Retinal pigment epithelial cell (primary cell): ENCODE measurements around the gene FCER2.

Source experiments
- DNase-seq: peaks from one replicate; pipeline ENCODE4 v3.0.0-alpha.2; 2010; ENCODE audit warnings: low read depth
- H3K4me3 ChIP-seq: 2 replicates; pipeline ENCODE4 v1.5.1; 2011; ENCODE audit warnings: mild to moderate bottlenecking, low read length, control low read depth, moderate library complexity
- TF ChIP-seq, protein P1 (sequence below): conservative IDR thresholded peaks from 2 replicates; pipeline ENCODE4 v1.5.1; 2011; ENCODE audit warnings: low read depth, low read length, control low read depth, inconsistent platforms

FCER2 gene

DNA sequence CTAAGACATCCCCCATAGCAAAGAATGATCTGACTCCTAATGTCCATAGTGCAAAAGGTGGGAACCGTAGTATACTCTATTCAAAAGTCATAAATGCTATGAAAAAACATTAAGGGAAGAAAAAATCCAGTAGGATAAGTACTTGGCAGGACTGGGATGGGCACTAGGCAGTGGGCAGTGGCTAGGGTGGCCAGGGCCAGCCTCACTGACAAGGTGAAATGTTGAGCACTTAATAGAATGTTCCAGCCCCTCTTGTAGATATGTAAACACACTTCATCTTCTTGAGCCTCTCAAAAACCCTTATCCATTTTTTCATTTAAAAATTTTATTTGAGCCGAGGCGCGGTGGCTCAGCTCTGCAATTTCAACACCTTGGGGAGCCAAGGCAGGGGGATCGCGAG lies 31.4 kb upstream of the FCER2 start:
- H3K4me3 ChIP-seq: no peak overlapping the region
- TF ChIP-seq, protein P1, sequence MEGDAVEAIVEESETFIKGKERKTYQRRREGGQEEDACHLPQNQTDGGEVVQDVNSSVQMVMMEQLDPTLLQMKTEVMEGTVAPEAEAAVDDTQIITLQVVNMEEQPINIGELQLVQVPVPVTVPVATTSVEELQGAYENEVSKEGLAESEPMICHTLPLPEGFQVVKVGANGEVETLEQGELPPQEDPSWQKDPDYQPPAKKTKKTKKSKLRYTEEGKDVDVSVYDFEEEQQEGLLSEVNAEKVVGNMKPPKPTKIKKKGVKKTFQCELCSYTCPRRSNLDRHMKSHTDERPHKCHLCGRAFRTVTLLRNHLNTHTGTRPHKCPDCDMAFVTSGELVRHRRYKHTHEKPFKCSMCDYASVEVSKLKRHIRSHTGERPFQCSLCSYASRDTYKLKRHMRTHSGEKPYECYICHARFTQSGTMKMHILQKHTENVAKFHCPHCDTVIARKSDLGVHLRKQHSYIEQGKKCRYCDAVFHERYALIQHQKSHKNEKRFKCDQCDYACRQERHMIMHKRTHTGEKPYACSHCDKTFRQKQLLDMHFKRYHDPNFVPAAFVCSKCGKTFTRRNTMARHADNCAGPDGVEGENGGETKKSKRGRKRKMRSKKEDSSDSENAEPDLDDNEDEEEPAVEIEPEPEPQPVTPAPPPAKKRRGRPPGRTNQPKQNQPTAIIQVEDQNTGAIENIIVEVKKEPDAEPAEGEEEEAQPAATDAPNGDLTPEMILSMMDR: no peak
- DNase-seq: no peak

DNA sequence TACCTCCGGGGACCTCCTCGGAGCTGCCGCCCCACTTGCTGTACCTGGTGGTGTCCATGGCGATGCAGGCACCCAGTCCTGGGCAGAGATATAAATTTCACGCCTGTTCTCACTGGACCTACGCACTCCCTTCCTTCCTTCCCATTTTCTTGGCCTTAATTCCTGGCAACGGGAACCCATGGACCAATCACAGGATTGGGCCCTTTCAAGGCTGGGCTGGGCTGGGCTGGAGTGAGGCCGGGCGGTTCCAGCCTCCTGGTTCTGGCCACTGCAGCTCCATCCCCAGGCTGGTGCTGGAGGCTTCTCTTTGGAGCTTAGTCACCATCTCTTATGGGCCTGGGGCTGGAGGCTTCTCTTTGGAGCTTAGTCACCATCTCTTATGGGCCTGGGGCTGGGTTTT lies 30.1 kb upstream of the FCER2 start, which contains the start of gene CLEC4G:
Gene CLEC4G (minus strand): TSS at position 66 of the 400 bp plus-strand sequence. CDS start 8 bp downstream, at position 58.
- H3K4me3 ChIP-seq: no peak within 1 kb of the TSS
- TF ChIP-seq, protein P1: no peak
- DNase-seq: no peak

DNA sequence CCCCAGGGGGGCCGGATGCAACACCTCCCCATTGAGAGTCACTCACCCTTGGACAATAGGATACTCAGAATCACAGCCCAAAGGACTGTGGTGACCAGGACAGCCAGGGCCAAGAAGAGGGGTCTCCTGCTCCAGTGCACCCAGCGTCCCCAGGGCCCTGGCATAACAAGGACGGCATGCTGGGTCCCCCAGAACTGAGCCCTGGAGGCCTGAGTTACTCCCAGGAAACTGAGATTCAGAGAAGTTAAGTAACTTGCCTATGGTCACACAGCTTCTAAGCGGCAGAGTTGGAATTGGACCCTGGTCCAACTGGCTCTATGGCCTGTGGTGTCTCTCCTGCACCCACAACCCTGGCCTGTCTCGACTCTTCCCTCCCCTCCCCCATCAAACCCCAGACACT lies 29.7 kb upstream of the FCER2 start:
- no peak for DNase-seq
- TF ChIP-seq, protein P1: no peak
- H3K4me3 ChIP-seq: no peak overlapping the region

DNA sequence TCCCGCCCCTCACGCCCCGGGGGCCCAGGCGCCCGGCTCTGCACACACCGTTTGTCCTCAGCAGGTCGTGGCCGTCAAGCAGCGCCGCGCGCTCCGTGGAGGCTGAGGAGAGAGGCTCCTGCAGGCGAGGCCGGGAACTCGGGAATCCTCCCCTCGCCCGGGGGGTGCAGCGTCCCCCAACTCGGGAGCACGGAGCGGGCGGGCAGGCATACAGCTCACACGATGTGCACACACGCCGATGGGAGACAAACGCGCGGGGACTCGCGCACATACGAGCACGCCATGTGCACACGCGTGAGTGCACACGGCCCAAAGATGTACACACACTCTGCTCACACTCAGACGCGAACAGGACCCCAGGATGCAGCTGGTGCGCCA lies 29.3 kb upstream of the FCER2 start:
- TF ChIP-seq, protein P1: no peak
- no peak for DNase-seq
- no peak overlapping the region for H3K4me3 ChIP-seq

DNA sequence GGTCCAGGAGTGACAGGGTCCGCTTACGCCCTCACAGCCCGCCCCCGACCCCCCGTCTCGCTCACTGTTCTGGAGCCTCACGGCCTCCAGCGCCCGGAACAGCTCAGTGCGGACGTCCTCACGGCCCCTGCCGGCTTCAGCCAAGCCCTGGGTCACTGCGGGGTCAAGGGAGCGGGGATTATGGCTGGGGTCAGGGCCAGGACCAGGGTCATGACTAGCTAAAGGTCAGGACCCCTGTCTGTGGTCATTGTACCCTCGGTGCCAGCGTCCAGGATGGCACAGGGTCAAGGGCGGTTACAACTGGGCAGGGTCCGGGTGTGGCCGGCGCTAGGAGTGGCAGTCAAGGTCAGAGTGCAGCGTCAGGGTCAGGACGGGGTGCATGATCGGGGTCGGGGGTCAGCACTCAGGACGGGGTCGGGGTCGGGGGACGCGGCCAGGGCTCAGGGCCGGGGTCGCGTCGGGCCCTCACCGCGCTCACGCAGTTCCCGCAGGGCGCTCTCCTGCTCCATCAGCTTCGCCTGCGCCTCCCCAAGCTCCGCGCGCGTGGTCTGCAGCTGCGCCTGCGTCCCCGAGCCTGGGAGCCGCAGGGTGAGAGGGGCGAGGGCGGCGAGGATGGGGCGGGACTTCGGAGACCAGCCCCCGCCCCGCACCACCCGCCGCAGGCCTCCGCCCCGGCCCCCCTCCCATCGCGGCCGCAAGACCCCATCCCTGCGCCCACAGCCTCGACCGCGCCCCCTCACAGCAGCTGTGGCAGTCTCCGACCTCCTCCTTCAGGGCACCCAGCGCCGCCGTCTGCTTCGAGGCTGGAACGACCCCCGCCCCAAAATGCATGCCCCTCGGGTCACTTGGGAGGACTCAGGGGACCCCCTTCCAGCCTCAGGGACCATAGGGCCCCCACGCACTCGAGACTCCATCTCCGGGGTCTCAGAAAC lies 28.6 kb upstream of the FCER2 start:
- TF ChIP-seq, protein P1: no peak
- H3K4me3 ChIP-seq: no peak overlapping the region
- no peak for DNase-seq

DNA sequence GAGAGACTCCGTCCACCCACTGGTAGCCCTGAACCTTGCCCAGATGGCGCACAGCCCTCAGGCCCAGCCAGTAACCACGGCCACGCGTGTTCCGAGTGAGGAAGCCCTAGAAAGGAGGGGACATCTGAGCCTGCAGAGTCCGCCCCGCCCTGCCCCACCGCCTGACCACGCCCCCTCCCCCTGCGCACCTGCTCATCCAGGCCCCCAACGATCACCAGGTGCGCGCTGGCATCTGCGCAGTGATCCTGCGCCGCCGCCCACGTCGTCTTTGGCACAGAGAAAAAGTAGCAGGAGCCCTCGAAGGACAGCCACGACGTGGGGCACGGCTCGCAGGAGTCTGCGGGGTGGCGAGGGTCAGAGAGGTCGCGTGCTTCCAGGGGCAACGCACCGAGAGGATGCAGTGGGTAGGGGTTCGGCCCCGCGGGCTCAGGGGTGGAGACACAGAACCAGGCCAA lies 27.9 kb upstream of the FCER2 start:
- H3K4me3 ChIP-seq: no peak overlapping the region
- DNase-seq: no peak
- TF ChIP-seq, protein P1: no peak

DNA sequence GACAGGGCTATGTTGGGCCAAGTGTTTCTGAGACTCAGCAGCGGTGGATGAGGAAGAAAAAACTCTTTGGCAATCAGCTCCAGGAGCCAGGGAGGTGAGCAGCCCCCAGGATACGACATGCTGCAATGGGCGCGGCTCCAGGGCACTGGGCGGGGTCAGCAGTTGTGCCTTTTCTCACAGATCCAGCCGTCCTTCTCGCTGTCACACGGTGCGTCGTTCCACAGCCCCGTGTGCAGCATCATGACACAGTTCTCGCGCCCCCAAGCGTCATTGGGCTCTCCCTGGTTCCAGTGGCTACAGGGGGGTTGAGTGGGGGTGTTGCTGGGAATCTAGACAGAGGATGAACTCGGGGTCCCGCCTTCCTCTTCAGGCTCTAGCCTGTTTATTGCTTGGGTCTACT lies 27.3 kb upstream of the FCER2 start:
- no peak for DNase-seq
- H3K4me3 ChIP-seq: no peak overlapping the region
- TF ChIP-seq, protein P1: no peak
